ENCODE data around the gene PTPRC. TPM values are rescaled to one million over a fixed set of nuclear protein-coding genes. Genes with fewer than 3 reads are reported as not detected.

The PTPRC gene
- total RNA-seq, 1 experiment from 2014 or later, result not detected

DNA sequence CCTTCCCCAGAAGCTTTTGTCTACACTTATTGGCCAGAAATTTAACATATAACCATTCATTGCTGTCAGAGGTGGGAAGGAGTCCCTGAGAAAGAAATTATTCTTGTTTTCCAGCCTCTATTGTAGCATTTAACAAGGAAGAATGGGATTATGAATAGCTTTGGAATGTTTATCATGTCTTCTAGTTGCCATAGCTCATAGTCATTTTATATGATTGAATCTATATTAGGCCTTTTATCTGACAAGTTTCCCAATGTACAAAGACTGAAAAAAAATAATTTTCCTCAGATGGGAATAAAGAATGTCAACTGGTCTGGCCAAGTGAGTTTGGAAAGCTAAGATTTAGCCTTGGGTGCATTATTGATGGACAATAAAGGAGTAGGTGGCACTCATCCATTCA, 28.3 kb downstream of the PTPRC start:
- no peak overlapping the region for H3K4me3 ChIP-seq (ENCODE audit: low read depth, low read length, poor library complexity, severe bottlenecking)
- H3K27ac ChIP-seq (ENCODE audit: low read depth, low read length, poor library complexity, severe bottlenecking), result no peak overlapping the region
- H3K4me1 ChIP-seq (ENCODE audit: insufficient read depth, low read length, poor library complexity, severe bottlenecking), result no peaks in the 10 kb centered on the region
- H3K27me3 ChIP-seq (replicated peaks; ENCODE audit: insufficient read depth, low read depth, low read length, poor library complexity), result no peaks in the 10 kb centered on the region
- TF ChIP-seq EZH2 (IDR thresholded peaks at IDR 0.05; ENCODE audit: borderline replicate concordance, low read depth, low read length, poor library complexity, severe bottlenecking), result no peak
- TF ChIP-seq, protein P1, sequence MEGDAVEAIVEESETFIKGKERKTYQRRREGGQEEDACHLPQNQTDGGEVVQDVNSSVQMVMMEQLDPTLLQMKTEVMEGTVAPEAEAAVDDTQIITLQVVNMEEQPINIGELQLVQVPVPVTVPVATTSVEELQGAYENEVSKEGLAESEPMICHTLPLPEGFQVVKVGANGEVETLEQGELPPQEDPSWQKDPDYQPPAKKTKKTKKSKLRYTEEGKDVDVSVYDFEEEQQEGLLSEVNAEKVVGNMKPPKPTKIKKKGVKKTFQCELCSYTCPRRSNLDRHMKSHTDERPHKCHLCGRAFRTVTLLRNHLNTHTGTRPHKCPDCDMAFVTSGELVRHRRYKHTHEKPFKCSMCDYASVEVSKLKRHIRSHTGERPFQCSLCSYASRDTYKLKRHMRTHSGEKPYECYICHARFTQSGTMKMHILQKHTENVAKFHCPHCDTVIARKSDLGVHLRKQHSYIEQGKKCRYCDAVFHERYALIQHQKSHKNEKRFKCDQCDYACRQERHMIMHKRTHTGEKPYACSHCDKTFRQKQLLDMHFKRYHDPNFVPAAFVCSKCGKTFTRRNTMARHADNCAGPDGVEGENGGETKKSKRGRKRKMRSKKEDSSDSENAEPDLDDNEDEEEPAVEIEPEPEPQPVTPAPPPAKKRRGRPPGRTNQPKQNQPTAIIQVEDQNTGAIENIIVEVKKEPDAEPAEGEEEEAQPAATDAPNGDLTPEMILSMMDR (conservative IDR thresholded peaks at IDR 0.05; ENCODE audit: low read depth, low read length), result no peak
- no peak for DNase-seq (ENCODE audit: low spot score)
- ChIA-PET CTCF (no interaction called here), POLR2A (ENCODE audit: low non-redundant PET) (no interaction called here)
- no peaks in the 10 kb centered on the region for H3K36me3 ChIP-seq (ENCODE audit: insufficient read depth, low read length, poor library complexity, severe bottlenecking)
- intact Hi-C loops (cut with micrococcal nuclease; ENCODE audit: unreplicated experiment), result no loop called here
- no peaks in the 10 kb centered on the region for H3K9me3 ChIP-seq (ENCODE audit: low read depth, low read length, poor library complexity, severe bottlenecking)
- no TSS peak for BruUV-seq (replicated peaks)

DNA sequence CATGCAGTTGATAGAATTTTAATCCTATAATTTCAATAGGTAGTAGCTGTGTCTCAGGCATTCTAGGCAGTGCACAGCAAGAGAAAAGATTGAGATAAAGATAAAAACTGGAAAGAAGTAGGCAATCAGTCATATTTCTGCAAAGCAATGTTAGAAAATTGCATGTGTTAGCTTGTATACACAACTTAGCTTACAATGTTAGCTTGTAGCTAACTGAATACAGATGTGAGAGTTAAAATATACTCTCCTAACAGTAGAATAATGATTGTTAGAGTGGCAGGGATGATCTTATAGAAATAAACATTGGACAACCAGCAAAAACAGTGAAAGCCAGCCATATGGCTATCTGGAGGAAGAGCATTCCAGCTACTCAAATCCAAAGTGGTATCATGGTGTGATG, 29.0 kb downstream of the PTPRC start:
- ChIA-PET POLR2A (ENCODE audit: low non-redundant PET) (no interaction called here), CTCF (no interaction called here)
- intact Hi-C loops (cut with micrococcal nuclease; ENCODE audit: unreplicated experiment), result no loop called here
- Histone ChIP-seq H3K36me3 (ENCODE audit: insufficient read depth, low read length, poor library complexity, severe bottlenecking) (no peaks in the 10 kb centered on the region), H3K4me3 (ENCODE audit: low read depth, low read length, poor library complexity, severe bottlenecking) (no peak overlapping the region), H3K9me3 (ENCODE audit: low read depth, low read length, poor library complexity, severe bottlenecking) (no peaks in the 10 kb centered on the region), H3K27me3 (replicated peaks; ENCODE audit: insufficient read depth, low read depth, low read length, poor library complexity) (no peaks in the 10 kb centered on the region), H3K27ac (ENCODE audit: low read depth, low read length, poor library complexity, severe bottlenecking) (no peak overlapping the region), H3K4me1 (ENCODE audit: insufficient read depth, low read length, poor library complexity, severe bottlenecking) (no peaks in the 10 kb centered on the region)
- TF ChIP-seq, protein P1 (conservative IDR thresholded peaks at IDR 0.05; ENCODE audit: low read depth, low read length), result no peak
- no peak for TF ChIP-seq EZH2 (IDR thresholded peaks at IDR 0.05; ENCODE audit: borderline replicate concordance, low read depth, low read length, poor library complexity, severe bottlenecking)
- no TSS peak for BruUV-seq (replicated peaks)
- no peak for DNase-seq (ENCODE audit: low spot score)

DNA sequence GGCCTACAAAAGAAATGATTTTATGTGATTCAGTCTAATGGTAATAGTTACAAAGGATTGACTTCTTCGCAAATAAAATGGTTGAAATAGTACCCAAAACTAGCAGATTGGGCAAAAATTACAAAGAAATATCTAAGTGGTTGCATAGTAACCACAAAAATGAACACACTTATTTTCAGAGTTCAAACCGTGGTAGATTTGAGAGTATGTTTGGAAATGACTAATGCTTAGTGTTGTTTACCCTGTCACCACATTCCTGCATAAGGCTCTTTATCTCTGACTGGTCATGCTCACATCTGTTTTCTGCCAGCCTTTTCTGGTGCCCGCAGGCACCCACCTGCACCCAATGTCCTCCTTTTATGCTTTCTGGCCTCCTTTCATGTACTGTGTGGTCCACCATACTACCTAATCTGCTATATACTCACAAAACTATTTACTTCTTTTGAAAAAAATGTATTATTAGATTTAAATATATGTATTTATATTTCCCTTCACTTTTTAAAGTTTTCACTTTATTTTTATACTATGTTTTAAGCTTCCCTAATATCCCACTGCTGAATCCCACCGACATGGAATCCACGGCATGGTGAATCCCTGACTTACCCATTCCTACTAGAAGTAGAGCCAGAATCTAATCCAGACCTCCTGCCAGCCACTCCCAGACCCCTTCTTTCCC, 30.3 kb downstream of the PTPRC start:
- H3K9me3 ChIP-seq (ENCODE audit: low read depth, low read length, poor library complexity, severe bottlenecking), result no peaks in the 10 kb centered on the region
- no peaks in the 10 kb centered on the region for H3K4me1 ChIP-seq (ENCODE audit: insufficient read depth, low read length, poor library complexity, severe bottlenecking)
- CTCF ChIA-PET, result no interaction called here
- H3K27ac ChIP-seq (ENCODE audit: low read depth, low read length, poor library complexity, severe bottlenecking), result no peak overlapping the region
- no peak overlapping the region for H3K4me3 ChIP-seq (ENCODE audit: low read depth, low read length, poor library complexity, severe bottlenecking)
- TF ChIP-seq, protein P1 (conservative IDR thresholded peaks at IDR 0.05; ENCODE audit: low read depth, low read length), result no peak
- no peak for TF ChIP-seq EZH2 (IDR thresholded peaks at IDR 0.05; ENCODE audit: borderline replicate concordance, low read depth, low read length, poor library complexity, severe bottlenecking)
- intact Hi-C loops (cut with micrococcal nuclease; ENCODE audit: unreplicated experiment), result no loop called here
- no peaks in the 10 kb centered on the region for H3K36me3 ChIP-seq (ENCODE audit: insufficient read depth, low read length, poor library complexity, severe bottlenecking)
- no TSS peak for BruUV-seq (replicated peaks)
- no peaks in the 10 kb centered on the region for H3K27me3 ChIP-seq (replicated peaks; ENCODE audit: insufficient read depth, low read depth, low read length, poor library complexity)
- POLR2A ChIA-PET (ENCODE audit: low non-redundant PET), result no interaction called here
- no peak for DNase-seq (ENCODE audit: low spot score)

Data from A673 (cell line).